Measurements from ENCODE around the gene DPP4.
"Not testable (repeated sequence)": the region's sequence is repeated elsewhere in the genome, so short reads cannot be mapped to it uniquely, and the experiment has no call there.

DPP4 gene

DNA sequence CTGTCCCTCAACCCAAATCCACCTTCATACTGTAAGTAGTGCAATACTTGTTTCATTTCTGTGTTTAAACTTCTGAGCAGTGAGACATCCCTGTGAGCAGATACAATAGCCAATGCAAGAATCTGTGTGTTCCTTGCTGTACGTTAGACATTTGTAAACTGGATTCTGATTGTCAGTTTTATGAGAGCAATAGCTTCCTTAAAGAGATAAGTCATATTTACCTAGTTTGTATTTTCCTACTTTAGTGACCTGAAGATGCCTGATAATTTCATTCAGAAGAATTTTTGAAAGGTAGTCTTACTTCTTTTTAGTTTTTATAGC, 90.7 kb downstream of the DPP4 start:
- no peak for DNase-seq

GRCh38 chr2:161982548-161983330, 91.3 kb downstream of the DPP4 start:
- DNase-seq = no peak

GRCh38 chr2:161981679-161982250, 92.2 kb downstream of the DPP4 start:
- no peak for DNase-seq

DNA sequence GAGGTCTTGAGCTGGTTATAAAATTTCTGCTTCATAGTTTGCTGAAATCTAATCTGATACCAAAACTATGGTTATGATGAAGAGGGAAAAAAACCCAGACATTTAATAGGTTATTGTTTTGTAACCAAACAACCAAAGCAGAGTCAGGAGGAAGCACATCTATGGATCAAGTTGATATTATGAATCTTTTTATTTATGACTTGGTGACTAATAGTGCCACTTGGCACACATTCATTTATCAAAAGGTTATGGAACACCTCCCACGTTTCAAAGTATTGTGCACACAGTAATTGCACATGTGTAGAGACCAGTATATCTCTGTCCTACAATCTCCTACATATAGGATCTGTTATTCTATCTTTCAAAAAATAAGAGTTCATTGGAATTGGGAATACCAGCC, 93.0 kb downstream of the DPP4 start:
- DNase-seq = no peak

- no peak for DNase-seq
Measured at GRCh38 chr2:161979490-161979889, 94.5 kb downstream of the DPP4 start.

- not testable (repeated sequence) for DNase-seq
Measured at GRCh38 chr2:161977926-161978325, 96.1 kb downstream of the DPP4 start.

- DNase-seq = no peak
Measured at GRCh38 chr2:161976917-161977316, 97.1 kb downstream of the DPP4 start.

DNA sequence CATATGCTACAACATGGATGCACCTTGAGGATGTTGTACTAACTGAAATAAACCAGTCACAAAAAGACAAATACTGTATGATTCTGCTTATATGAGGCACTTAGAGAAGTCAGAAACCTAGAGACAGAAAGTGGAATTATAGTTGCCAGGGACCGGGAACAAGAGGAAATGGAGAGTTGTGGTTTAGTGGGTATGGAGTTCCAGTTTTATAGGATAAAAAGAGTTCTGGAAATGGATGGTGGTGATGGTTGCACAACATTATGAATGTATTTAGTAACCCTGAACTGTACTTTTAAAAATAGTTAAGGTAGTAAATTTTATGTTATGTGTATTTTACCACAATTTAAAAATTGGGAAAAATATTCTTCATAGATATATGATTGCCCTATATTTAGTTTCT, 97.7 kb downstream of the DPP4 start:
- DNase-seq = no peak

- no peak for DNase-seq
Measured at GRCh38 chr2:161975813-161976160, 98.2 kb downstream of the DPP4 start.

DNA sequence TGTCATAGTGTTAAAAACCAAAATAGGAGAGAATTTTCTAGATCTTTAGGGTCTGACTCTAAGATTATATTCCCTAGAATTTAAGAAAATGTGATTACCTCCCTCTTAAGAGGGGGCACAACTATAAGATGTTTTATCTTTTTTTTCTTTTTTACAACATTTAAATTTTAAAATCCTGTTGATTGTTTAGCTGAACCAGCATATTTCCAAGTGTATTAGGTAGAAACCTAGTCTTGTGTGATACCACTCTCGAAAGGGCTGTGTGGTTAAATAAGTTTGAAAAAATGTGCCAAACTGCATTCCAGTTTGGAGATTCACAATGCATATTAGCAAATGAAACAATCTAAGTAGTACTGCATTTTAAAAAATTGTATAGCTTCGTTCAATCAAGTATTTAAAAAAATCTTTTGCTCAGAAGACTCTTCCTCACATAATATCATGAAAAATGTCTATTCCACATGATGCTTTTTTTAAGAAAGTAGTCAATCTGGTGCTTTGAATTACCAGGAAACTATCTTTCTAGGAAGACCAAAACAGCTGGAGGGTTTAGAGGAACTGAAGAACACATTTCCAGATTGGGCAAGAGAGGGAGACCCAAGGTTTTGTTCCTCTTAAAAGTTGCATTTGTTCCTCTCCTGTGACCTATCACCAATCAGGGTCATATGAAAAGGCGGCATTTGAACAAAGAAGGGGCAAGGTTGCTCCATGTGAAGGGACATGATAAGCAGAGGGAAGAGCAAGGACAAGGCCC, 98.8 kb downstream of the DPP4 start:
- no peak for DNase-seq

DNA sequence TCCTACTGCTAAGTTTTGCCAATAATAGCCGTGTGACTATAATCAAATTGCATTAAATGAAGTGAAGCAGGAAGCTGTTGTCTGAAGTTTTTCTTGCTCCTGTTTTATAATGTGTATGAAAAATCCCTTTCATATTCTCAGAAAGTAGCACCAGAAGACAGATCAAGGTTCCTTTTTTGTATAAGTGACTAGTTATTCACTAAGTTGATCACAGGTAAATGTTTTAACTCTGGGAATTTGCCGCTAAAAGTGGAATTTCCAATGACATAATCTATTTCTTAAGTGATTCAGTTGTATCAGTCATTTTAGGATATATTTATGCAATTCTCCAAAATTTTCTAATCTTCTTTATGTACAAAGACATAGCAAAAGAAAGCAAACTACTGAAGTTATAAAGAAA, 99.6 kb downstream of the DPP4 start:
- no peak for DNase-seq

DNA sequence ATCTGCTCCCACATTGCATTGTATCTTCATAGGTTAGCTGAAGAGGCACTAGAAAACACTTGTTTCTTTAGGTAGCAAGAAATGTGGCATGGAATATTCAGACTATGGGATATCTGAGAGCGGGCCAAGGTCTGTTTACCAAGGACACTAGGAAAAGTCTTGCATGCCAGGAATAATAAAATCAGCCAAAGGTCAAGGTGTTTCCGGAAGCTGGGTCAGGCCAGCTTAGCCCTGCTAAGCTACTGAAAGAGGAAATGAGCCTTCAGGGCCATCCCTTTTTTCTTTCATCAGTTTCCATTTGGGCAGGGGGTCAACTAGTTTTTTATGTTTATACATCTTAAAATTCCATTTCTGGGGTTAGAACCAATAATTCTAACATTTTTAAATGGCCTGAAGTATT, 101.1 kb downstream of the DPP4 start:
- no peak for DNase-seq

GRCh38 chr2:161972232-161972631, 101.8 kb downstream of the DPP4 start:
- no peak for DNase-seq

- DNase-seq = no peak
Measured at GRCh38 chr2:161971551-161971950, 102.5 kb downstream of the DPP4 start.

DNA sequence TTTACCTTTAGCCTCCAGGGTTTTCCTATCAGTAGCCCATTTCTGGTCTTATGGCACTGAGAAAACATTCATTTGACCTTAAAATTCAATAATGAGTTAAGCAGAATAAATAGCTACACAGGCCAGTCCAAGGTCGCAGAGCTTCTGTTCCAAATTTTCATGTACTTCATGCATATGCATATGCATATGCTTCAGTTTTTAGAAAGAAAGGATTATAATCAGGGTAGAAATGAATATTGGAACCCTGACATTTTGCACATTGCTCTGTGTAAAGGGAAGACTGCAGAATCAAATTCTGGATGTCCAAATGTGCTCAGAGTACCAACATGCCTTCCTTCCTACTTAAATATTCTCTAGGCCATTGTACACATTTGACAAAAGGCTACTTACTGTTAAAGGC, 104.9 kb downstream of the DPP4 start:
- no peak for DNase-seq

GRCh38 chr2:161965994-161966393, 108.0 kb downstream of the DPP4 start:
- DNase-seq = no peak

GRCh38 chr2:161964160-161964559, 109.9 kb downstream of the DPP4 start:
- DNase-seq = no peak

- DNase-seq = no peak
Measured at GRCh38 chr2:161962160-161962559, 111.9 kb downstream of the DPP4 start.

GRCh38 chr2:161961061-161961460, 113.0 kb downstream of the DPP4 start:
- DNase-seq = no peak

GRCh38 chr2:161956738-161957137, 117.3 kb downstream of the DPP4 start:
- DNase-seq = peak in 1 of 2 donors; percentile 41

- DNase-seq = no peak
Measured at GRCh38 chr2:161955211-161955610, 118.8 kb downstream of the DPP4 start.

- DNase-seq = peak; percentile 9 to 65
Measured at GRCh38 chr2:161954103-161954502, 119.9 kb downstream of the DPP4 start.

GRCh38 chr2:161953367-161953766, 120.6 kb downstream of the DPP4 start:
- DNase-seq = not testable (repeated sequence)

GRCh38 chr2:161952783-161953191, 121.2 kb downstream of the DPP4 start:
- DNase-seq = peak in 1 of 2 donors; percentile 32

Measured in CD4-positive, alpha-beta T cell treated with Interleukin-1 beta for 1 hour (primary cell).